NCI-H146 treated with DMSO at 0.1 percent for 48 hours (cell line): Measurements from ENCODE around the gene GATAD2A.
"Not testable (repeated sequence)": the region's sequence is repeated elsewhere in the genome, so short reads cannot be mapped to it uniquely, and the experiment has no call there.

Source experiments
- DNase-seq: peaks from one replicate; lab custom pipeline; 2025; ENCODE audit not compliant: unreplicated experiment; lab: John Stamatoyannopoulos, UW

Gene GATAD2A

DNA sequence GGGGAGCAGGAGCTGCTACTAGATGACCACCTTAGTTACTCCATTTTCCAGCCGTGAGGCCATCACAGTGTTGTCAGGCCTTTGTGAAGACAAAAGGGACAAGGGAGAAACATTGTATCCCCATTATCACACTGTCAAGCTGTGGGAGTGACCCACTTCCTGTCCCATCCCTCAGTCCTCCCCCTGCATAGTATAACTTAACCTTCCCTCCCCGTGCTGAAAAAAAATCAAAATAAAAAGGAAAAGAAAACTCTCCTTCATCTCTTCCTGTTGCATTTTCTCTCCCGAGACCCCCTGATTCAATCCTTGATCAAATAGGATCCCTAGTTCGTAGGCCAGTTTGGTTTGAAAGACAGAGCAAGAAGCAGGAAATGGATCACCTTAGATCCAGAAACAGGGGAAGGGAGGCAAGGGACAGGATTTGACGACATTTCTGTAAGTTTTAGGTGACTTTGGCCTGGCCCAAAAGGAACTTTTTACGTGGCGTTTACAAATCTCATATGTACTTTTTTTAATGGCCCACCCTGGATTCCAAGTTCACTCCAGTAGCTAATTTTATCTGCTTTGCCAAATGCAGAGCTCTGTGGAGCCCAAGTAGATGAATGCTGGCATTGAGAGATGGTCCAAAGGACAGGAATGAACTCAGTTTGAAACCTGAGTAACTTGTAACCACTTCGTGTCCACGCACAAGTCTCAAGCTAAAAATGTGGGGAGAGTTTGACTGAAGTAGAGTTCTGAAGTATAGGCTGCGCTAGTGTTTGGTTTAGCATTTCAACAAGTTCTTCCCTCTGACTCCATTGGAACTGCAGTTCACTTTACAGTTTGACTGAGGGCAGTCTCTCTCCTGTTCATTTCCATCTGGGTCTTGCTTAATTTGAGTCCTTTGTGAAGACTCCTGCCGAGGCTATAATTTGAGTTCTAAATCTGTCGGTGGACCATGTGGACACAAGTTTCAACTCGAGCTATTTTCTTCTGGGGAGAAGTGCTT, 16.6 kb upstream of the GATAD2A start:
- no peak for DNase-seq

DNA sequence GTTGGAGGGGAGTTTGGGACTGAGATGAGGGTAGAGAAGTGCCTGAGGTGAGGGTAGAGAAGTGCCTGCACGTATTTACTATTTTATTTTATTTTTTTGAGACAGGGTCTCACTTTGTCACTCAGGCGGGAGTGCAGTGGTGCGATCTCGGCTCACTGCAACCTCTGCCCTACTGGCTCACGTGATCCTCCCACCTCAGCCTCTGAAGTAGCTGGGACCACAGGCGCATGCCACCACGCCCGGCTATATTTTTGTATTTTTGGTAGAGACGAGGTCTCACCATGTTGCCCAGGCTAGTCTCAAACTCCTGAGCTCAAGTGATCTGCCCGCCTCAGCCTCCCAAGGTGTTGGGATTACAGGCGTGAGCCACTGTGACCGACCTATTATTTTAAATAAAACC, 15.8 kb upstream of the GATAD2A start:
- not testable (repeated sequence) for DNase-seq

DNA sequence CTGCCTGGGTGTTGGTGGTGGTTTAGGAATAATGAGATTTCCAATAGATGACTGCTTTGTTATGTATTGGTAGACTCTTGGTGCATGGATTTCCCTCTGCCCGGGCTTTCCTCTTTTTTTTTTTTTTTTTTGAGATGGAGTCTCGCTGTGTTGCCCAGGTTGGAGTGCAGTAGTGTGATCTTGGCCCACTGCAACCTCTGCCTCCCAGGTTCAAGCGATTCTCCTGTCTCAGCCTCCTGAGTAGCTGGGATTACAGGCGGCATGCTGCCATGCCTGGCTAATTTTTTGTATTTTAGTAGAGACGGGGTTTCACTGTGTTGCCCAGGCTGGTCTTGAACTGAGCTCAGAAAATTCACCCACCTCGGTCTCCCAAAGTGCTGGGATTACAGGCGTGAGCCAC, 11.1 kb upstream of the GATAD2A start:
- DNase-seq = not testable (repeated sequence)

DNA sequence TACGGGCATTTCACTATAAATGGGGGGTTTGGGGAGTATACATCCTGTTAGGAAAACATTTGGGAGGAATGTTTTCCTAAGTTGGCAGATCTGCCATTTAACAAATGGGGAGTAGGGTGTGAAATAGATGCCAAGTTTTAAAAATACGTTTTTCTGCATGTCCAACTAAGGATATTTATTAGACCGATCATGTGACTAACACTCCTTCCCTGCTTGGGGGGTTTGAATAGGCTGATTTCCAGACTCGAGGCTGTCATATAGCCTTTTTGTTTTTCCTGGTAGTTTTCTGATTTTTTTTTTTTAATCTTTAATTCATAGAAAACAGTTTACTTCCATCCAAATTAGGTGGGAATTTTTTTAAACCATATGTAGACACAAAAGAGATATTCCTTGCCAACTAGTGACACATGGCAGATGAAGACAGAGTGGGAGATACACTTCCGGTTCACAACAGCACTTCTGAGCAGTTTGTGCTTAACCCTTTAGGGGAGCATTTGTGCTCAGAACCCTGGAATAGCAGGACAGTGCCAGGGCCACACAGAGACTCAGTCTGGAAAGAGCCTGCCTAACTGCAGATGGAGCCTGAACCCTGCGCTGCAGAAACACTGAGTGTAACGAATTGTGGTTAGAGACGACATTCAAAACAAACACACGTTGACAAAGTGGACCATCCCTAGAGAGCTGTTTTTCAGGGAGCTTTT, 5.6 kb upstream of the GATAD2A start:
- DNase-seq = no peak

DNA sequence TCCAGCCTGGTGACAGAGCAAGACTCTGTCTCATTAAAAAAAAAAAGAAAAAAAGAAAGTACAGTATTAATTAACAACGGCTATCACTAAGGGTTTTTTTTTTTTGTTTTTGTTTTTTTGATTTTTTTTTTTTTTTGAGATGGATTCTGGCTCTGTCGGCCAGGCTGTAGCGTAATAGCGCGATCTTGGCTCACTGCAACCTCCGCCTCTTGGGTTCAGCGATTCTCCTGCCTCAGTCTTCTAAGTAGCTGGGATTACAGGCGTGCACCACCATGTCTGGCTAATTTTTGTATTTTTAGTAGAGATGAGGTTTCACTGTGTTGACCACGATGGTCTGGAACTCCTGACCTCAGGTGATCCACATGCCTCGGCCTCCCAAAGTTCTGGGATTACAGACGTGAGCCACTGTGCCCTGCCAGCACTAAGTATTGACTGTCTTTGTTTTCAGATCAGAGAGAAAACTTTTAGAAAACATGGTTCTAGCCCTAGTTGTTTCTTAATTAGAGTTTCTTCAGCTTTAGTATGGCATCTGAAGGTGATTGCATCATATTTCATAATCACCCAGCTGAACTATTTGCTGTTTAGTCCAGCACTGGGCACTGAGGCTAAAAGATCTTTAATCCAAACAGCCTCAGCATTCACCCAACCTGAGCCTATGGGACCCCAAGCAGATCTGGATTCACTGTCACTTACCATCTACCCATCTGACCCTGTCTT, 2.7 kb upstream of the GATAD2A start:
- DNase-seq = no peak

DNA sequence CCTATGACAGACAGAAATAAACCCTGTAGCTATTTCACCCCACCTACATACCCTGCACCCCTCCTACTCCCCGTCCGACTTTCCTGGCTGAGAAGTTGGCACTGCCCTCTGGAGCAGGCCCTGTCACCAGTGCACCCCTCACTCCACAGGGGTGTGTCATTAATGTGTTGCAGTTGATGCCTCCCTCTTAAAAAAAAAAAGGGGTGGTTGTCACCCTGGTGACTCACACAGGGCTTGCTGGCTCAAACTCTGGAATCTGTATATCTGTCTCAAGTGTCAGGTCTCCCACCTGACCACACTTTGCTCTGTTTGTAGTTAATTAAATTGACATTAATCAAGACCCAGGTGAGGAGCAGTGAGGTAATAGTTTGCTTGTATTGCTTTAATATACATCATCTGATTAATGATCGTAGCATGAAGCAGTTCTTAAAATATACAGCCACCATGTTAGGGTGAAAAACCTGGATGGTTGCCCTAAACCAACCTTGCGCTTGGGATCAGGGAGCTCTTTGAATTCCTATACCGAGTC, 2.0 kb upstream of the GATAD2A start:
- no peak for DNase-seq

DNA sequence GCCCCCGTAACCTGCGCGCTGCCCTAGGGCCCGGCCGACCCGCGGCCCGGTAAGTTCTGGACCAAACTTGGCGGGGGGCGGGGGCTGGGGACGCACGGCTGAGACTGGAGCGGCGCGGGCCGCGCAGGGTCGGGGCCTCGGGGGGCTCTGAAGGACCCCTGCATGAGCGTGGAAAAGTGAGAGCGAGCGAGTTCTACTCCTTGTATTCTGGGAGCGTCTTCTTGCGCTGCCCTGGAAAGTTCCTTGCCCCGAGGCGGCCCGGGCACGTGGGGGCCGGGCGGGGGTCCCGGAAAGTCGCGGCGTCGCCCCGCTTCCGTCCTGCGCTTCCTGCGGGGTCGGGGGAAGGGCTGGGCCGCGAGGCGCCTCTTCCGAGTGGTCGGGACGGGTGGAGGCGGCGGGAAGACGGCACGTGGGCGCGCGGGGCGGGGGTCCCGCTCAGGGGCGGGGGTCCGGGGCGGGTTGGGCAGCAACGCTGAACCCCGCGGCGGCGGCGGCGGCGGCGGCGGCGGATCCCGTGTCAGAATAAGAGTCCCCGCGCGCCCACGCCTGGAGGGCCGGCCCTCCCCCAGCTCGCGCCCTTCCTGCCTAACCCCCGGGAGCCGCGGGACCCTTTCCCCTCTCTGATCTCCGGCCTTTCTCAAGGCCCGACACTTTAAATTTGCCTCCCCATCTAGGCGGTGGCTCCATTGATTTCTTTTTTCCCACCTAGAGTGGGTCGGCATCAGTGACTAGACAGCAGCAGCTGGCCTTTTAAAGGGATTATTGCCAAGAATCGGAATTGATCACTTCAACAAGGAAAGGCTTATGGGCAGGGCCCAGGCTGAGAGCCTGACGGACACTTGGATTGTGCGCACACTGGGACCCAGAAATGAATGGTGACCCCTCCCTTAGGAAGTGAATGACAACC, 749 bp downstream of the GATAD2A start:
- DNase-seq = peak; percentile 22

DNA sequence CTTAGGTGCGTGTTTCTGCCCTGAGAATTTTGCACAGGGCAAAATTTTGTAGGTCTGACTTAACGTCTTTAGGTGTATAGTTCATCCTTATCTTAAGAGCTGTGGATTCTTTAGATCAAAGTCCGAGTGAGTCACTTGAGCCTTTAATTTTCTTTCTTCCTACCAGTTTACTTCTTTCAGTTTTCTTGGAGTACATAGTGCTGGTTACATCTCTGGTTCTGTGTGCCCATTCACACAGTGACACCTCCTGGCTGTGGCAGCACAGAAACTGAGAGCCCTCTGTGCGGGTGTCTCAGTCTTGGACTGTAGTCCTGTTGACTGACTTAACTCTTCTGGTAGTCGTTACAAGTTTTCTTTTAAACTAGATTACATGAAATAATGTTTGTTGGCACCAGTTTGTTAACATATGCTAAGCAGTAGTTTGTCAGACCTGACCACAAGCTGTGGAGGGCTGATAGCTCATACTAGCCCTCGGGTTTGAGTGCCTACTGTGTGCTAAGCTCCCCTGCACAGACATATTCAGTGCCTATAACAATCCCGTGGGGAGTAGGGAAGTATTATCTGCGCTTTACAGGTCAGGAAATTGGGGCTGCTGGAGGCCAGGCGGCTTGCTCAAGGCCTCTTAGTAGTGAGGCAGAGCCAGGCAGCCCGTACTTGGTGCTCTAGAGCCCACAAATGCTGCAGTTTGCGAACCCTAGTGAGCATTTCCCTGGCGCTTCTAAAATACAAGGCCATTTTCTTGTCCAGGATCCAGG, 1.6 kb downstream of the GATAD2A start:
- no peak for DNase-seq

DNA sequence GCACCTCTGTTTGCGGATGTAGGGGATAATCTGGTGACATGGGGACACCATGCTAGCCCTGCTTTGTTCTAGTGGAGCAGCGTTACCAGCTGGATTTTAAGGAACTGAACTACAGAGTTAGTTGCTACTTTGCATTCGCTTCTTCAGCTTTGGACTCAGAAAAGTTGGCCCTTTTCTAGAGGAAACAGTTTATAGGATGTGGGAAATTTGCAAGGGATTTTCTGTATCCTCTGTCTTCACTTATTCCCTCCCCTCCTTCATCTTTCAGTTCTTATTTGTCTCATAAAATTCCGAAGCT, 2.1 kb downstream of the GATAD2A start:
- DNase-seq = no peak

DNA sequence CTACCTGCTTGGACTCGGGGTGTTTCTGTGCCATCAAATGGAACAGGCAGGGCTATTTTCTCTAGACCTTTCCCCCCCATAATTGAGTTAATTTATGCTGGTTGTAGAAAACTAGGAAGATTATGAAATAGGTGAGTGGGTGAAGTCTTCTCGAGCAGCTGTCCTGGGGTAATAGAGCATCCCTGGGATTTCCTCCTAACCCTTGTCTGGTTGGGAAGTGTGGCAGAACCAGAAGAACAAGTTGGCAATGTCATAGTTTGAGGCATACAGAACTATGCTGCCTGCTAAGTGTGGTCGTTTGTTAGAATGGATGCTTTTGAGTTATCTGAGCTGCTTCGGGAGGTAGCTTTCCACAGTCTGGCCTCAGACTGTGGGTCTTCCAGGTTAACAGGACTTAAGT, 3.7 kb downstream of the GATAD2A start:
- DNase-seq = no peak

DNA sequence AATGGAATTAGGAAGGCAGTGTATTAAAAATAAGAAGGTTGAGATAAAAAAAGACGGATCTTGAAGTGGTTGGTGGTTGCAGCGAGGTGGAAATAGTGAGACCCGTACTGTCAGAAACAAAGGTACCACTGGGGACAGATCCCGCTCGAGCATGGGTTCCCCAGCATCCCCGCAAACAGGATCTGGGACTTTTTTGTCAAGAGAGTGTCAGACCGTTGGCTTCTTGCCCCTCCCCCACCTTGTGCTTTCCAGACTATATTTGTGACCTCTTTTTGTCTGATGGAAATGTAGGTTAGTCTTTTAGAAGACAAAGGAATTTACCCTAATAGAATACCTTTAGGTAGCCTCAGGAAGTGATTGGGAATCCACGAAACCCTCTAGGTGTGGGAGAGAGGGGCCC, 4.2 kb downstream of the GATAD2A start:
- no peak for DNase-seq

DNA sequence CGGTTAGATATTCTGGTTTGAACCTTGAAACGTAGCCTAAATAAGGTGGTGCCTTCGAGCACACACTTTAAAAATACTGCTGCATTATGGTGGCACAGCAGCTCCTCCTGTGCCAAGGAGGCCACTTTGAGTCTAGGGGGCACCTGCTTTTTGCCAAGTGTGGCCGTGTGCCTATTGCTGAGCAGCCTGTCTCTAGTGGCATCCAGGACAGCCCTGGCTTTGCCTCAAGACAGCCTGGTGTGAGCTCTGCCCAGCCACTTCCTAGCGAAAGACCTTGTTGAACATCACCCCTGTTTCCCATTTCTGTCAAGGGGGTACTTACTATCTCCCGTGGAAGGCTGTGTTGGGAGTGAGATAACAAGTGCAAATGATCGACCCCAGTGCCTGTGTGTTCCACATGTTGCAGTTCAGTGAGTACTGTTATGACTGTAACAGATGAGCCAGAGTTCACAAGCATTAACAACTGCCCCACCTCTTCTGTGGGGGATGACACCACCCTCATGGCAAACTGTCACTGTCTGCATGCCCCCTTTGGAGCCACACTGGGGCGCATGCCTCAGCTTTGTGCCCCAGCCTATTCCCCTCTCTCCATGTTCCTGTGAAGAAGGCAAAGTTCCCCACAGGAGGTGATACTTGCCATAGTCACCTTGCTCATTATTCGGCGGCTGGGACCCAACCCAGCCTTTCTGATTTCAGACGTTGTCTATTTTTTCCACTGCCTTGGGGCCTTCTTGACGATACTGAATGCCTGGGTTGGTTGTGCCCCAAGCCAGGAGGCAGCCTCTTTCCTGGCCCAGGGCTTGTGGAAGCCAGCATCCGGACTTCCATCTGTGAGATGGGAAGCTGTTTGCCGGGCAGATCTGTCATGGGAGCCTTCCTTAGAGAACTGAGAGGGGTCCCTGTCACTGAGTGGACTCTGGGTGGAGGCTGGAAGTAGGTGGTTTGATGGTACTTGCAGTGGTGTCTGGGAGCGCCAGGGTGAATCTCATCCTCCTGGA, 5.4 kb downstream of the GATAD2A start:
- DNase-seq = no peak

DNA sequence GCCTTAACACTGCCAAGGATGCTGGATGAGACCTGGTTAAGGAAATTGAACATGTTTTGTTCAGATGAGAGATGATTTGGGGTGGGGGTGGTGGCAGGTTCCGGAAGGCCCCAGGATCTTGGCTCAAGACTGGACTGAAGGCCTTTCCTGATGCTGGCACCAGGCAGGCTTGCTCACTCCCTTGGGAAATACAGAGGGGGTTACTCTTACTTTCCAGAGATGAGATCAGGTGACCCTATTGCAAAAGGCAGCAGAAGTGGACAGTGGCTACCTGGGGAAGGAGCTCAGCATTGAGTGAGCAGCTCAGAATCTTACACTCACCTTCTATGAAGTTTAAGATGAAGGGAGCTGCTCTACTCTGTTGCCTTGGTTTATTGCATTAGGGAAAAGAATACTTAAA, 10.8 kb downstream of the GATAD2A start:
- DNase-seq = no peak

DNA sequence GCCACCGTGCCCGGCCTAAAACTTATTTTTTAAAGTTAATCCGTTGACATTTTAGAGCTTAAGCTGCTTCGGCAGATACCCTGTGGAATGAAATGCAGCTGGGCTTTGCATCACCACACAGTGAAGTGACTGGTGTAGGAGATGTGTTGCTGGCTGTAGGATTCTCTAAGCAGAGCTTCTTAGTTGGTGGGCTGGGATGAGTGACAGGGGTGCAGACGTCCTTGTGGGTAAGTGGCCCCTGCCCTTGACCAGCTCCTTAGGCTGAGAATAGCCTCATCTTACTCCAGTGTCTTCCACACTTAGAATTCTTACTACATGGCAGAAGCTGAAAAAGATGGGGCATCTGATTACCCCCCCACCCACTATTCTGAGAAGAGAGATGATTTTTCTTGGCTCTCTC, 11.6 kb downstream of the GATAD2A start:
- no peak for DNase-seq

DNA sequence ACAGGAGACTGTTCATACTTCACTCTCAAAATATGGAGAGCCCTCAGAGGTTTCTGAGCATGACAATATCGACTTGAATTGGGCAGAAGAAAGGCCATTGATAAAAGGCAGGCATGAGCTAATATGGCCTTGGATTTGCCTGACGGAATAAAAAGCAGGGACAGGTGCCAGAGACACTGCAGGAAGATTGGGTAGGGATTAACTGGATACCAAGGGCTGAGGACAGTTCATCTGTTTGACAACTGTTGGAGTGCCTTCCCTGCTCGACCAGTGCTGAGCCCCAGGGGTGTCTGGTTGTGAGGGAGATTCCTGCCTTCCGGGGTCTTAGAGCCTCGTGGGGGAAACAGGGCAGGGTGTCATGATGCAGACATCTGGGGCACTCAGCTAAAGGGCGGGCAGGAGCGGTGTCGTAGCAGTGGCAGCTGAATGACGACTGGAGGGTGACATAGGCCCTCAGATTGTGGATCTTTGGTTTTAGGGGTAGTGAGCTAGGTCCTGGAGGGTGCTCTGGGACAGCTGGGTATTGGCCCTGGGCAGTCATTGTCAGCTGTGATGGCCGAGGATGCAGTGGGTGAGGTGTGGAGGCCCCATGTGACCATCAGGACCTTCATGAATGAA, 12.3 kb downstream of the GATAD2A start:
- DNase-seq = no peak

DNA sequence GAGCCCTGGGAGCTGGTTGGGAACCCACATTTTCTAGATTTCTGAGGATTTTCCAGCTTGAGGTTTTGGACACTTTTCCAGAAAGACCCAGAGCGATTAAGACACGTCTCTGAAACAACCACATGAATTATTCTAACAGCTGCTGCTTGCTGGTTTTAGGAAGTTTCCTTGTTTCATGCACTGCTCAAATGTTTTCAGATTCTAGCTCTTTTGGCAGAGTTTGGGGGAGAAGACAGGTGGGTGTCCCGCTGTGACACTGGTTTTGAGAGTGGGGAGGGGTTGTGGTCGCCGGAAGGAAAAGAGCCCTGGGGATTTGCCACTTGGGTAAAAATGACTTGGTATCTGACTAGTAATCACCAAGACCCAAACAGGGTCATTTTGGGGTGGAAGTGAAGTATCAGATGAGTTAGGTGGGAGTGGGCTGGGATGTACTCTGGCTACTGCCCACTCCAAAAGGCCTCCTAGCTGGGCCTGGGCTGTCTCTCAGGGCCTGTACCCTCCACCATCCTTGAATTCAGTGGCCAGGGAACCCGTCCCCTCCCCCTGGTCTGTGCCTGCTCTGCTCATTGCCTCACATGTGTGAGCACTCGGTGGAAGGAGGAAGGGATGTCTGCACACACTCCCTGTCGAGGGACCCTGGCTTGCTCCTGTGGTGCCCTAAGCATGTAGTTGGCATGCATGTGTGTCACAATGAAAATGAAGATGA, 13.2 kb downstream of the GATAD2A start:
- no peak for DNase-seq

DNA sequence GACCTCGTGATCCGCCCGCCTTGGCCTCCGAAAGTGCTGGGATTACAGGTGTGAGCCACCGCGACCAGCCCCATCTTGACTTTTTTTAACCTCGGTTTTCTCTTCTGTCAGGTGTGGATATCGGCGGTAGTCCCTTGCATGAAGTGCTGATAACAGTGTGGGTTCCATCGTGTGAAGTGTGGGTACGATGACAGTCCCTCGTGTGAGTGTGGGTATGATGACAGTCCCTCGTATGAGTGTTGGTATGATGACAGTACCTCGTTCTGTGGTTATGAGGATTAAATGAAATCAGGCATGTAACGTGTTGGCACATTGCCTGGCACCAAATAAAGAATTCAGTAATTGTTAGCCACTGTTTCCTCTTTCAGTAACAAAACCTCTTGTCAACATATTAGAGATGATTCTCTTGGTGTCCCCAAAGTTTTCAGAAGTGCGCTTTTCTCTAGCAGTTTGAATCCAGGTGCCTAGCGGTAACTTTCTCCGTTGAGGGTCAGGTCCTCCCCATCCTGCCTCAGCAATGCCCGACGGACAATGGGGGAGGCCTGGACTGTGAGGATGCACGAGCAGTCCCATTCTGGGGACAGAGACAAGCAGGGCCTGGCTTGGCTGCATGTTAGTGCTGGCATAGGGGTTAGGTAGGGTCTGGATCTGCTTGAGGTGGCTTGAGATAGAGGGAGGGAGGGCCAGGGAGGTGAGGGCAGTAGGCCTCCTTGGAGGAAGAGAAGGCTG, 15.3 kb downstream of the GATAD2A start:
- DNase-seq = no peak
